Putamen (tissue), 1 donor: Measurements from ENCODE around the gene NR6A1.

Source experiments
- DNase-seq: peaks from one replicate; pipeline ENCODE4 v3.0.0-alpha.2; 2016; ENCODE audit warnings: low spot score

NR6A1 gene

DNA sequence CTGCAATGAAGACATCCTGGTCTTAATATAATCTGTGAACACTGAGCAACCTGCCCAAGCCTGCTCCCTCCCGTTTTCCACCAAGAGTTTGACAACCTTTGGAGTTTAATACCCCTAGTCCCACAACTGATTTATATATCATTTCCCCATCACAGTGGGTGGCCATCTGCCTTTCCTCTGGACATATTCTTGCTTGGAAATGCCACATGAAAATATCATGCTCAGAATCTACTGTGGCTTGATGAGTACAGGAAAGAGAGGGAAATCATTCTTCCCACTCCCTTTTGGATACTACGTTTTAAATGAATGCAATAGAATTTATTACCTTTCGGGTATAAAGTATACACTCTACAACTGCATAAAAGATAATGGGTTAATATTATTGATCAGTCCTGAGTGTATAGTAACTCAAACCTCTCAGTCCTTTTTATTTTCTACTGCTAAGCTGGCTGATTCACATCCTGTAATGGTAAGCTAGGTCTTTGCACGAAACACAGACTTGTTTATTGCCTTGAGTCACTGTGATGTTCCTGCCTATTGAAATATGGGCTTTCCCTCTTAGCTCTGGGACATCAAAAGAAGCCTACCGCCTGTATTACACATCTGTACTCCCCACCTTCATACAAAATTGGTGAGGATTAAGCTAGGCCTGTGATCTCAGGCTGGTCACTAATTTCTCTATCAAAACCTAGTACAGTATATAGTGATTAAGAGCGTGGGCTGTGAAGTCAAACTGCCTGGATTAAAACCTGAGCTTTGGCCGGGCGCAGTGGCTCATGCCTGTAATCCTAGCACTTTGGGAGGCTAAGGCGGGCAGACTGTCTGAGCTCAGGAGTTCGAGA is 196.4 kb downstream of the NR6A1 start:
- DNase-seq: no peak

DNA sequence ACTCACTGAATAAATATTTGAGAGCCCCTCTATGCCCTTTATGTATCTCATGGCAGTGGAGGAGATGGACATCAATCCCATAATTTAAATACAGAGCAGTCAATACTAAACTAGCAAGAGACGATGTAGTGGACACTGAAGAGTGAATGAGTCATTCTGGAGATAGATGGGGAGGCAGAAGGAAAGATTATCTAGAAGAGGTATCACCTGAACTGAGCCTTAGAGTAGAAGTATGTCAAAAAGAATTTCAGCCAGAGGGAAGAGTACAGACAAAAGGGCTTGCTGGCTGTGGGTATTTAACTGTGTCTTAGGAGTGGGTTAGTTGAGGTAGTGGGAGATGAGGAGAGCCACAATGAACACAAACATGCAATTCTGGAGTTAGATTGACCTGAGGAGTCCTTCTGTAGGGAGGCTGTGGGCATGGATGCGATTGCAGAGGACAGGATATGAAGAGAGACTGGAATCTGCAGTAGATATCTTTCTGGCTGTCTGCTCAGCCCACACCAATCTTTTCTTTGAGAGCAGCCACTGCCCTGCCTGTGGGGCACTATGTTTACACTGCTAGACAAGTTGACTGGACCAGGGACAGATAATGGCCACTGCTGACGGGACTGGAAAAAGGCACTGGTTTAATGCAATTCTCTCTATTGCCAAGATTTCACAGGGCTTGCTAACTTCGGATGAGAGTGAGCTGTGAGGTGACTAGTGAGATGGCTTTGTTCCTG is 200.0 kb downstream of the NR6A1 start:
- DNase-seq: no peak

DNA sequence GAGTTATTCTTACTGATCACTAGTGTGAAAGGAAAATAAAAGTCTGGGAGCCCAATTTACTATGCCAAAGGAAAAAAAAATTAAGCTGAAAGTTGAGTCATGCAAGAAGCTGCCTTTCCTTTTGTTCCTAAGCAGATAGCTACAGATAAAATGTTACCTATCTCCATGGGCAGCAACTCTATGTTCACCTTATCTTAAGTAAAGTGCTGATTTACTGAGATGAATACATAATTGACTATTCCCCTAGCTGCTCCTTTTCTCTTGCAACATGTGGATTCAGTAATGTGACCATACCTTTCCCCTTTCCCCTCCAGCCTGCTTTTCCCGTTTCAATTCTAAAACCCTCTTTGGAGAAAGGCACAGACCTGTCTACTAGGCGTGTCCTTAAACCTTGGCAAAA is 201.2 kb downstream of the NR6A1 start:
- no peak for DNase-seq

GRCh38 chr9:124567362-124567761 is 203.7 kb downstream of the NR6A1 start:
- no peak for DNase-seq

DNA sequence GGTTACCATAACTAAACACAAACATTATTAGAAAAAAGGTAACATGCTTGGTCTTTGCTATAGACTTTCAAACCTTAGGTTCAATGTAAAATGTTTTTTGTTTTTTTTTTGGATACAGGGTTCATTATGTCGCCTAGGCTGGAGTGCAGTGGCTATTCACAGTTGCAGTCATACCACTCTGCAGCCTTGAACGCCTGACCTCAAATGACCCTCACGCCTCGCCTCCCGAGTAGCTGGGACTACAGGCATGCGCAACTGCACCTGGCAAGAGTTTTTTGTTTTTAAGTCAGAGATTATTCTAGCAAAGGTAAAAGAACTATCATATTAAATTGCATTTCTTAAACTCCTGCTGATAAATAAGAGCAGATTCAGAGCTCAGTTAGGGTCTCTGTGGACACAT is 208.8 kb downstream of the NR6A1 start:
- no peak for DNase-seq

DNA sequence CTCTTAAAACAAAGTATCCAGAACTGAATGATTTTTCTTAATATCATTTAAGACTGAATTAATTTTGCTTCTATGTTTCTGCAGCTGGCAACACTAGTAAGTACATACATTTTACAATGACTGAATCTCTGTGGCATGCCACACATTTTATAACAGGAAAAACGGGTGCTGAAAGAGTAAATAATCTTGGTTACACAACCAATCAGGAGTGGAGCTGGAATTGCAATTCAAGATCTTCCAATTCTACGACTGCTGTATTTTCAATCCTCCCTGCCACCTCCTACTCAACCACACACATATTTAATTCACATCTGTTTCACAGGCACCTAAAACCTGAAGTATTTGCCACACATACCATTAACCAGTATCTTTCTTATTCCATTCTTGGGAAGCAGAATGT is 211.2 kb downstream of the NR6A1 start:
- DNase-seq: no peak

DNA sequence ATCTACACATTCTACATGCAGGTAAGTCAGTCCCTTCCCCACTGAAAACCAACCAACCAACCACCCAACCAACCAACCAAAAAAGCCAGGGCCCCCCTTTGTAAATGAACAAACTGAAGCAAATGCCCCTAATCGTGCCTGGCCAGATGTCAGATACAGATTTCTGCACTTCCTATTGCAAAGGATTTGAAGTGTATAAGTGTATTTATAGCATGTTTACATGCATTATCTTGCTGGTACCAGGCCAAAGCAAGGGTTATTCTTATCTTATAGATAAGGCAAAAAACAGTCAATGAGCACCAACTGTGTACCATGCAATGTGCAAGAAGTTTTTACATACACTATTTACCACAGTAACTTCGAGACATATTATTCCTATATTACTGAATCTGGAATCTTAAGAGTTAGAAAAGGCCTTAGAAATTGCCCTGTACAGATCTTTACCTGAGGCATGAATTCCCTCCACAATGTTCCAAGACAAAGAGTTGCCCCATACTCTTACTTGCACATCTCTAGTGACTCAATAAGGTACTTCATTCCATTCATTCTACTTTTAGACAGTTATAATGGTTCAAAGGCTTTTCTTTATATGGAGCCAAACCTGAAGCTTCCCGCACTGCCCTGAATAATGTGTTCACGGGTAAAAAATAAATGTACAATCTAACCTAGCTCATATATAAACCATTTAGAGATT is 212.2 kb downstream of the NR6A1 start:
- no peak for DNase-seq

- no peak for DNase-seq
Observed at GRCh38 chr9:124557895-124558294, 213.2 kb downstream of the NR6A1 start.

DNA sequence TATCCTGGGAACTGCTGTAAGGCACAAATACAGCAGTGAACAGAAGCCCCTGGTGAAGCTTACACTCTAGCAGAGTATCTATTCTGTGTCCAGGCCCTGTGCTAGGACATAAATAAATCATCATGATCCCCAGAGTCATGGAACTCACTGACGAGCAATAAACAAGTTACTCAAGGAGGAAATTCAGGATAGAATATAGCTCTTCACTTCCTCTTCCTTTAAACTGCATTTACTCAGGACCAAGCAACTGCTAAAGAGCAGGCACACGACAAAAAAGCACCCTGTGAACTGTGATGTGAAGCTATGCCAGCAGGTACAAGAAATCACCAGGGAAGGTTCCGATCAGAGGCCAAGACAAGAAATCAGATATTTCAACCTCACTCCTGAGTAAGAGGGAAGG is 216.1 kb downstream of the NR6A1 start:
- DNase-seq: no peak

DNA sequence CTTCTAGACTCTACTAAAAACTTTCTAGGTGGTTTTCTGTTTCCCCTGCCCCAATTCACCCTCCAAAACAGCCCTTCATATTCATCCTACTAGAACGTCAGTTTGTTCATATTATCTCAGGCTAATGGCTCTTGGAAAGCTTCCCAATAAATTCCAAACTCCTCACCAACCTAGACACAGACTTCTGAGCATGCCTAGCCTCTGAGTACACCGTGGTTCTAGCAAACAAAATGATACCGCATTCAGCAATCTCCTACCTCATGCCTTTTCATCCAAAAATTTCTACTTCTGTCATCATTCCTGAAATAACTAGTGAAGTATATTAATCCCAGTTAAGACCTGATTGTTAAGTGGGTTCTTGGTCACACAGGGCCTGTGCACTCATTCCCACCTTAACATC is 217.4 kb downstream of the NR6A1 start:
- no peak for DNase-seq

GRCh38 chr9:124552273-124552605 is 218.9 kb downstream of the NR6A1 start:
- no peak for DNase-seq

DNA sequence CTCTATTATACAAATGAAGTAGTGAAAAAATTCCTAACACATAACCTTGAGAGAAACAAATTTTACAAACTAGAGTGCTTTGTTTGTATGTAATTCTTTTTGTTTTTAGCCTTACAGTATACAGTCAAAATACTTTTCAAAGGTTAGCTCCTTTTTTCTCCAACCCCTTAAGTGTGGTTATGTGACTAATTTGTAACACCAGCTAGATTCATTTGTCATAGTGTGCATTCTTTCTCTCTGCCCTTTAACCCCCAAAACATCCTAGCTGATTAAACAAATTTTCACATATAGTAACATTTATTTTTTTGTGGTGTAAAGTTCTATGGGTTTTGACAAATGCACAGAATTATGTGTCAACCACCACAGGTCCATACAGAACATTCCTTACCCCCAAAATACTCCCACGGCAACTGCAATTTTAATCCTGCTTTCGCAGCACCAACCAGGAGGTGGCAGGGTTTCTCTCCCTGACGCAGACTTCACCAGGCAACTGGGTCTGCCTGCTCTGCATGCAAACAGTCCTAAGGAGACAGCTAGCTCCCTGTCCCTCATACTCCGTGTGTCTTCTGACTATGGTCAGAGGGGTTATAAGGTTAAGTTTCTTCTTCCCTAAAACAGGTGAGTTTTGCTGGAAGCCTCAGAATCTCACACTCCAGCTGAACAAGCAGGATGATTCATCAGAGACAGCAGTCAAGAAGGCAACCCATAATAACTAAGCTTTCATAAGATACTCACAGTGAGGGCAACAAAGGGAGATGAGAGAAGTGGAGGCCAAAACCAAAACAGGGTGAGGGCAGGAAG is 219.4 kb downstream of the NR6A1 start:
- DNase-seq: peak; percentile 22

GRCh38 chr9:124550072-124550471 is 221.0 kb downstream of the NR6A1 start:
- no peak for DNase-seq

DNA sequence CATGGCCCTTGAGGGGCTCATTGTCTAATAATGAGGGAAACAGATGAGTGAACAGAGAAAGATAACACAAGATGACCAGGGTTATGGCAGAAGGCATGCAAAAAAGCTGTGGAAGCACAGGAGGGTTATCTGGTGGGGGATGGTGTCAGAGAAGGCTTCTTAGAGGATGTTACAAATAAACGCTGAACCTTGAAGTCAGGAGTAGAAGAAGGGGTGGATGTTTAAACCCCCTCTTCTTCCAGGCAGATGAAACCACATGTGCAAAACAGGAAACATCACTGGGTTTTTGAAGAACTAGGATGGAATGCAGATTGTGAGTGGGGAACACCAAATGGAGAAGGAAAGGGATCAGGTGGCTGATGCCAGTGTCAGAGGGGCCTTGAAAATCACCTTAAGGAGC is 222.1 kb downstream of the NR6A1 start:
- no peak for DNase-seq

DNA sequence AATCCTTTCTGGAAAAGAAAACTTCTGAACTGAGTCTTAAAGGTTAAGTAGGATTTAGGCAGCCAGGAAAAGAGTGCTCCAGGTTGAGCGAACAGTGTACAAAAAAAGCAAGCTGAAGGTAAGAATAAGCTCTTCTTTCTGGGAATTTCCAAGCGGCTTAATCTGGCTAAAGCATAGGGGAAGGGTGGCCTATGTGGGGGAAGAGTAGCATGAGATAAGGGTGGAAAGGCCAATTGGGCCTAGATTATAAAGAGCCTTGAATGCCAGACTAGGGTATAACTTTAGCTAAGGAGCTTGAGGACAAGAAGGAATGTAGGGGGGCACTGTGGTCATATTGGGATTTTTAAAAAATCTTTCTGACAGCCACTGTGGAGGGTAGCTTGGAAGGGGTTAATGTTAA is 226.6 kb downstream of the NR6A1 start:
- no peak for DNase-seq

DNA sequence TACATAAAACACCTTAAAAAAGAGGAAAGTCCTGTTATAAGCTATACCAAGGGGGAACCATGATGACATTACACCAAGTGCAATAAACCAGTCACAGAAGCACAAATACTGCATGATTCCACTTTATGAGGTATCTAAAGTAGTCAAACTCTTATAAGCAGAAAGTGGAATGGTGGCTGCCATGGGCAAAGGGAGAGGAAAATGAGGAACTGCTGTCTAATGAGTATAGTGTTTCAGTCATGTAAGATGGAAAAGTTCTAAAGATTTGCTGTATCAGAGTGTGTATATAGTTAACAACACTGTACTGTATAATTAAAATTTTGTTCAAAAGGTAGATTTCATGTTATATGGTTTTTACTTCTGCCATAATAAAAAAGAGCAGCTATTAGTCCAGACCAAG is 229.3 kb downstream of the NR6A1 start:
- no peak for DNase-seq

DNA sequence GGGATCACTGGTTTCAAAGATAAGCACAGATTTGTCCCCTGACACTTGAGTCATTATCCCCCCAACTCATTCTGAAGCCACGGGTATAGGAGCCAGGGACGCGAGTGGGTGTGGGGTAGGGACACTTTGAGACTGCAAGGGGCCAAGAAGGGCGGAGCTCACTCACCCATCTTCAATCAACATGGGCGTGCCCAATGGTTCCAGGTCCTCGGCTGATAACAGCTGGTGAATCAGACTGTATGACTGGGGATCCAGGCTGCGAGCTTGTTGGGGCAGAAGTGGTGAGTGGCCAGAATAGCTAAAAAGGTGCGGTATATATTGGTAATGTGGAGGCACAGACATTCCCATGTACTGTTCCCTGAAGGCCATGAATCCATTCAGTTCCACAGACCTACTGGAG is 233.2 kb downstream of the NR6A1 start:
- no peak for DNase-seq

- no peak for DNase-seq
Observed at GRCh38 chr9:124535846-124536245, 235.3 kb downstream of the NR6A1 start.

DNA sequence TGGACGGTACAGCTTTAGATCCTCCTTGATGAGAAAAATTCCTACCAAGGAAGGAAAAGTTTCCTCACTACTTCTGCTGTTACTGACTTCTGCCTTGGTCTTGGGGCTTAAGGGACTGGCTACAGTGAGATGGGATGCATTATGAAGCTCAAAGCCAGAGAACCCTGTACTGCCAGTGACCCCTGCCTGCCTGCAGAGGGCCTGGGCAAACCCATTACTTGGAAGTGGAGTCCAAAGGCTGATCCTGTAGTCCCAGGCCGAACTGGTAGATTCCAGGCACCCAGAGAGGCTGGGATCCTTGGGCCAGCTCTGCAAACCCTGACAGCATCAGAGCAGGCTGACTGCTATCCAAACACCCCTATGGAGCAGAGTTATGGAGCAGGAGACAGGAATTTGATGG is 238.2 kb downstream of the NR6A1 start:
- no peak for DNase-seq

DNA sequence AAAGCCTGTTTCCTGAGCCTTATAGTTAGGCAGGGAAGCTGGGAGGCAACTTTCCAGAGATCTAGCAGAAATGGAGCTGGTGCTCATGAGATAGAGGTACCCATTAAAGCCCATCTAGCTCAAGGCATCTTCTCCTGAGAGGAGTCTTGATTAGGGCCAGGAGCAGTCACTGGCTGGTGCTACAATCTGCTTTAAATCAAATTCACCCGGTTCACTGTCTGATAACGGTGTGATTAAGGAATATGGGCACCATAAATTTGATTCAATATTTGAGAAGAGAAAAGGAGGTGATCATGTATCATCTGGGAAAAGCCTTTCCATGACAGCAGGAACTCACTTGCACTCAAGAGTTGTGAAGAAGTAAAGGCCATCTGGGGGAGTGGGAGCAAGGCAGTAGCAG is 240.0 kb downstream of the NR6A1 start:
- DNase-seq: no peak

DNA sequence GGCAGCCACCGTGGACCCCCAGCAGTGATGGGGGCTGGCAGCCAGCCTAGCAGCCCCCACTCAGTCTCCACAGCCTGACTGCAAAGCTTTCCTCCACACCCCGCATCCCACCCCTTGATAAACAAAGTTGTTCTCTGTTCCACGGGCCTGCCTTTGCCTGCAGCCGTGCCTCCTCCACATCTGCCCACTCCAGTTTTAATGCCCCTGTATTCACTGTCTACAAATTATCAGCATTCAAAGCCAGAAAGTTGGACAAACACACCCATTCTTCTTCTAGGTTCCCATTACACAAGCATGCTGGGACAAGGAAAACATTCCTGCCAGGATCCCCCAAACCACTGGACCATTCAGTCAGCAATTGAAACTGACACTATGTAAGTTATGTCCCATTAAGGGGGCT is 240.9 kb downstream of the NR6A1 start:
- DNase-seq: no peak

DNA sequence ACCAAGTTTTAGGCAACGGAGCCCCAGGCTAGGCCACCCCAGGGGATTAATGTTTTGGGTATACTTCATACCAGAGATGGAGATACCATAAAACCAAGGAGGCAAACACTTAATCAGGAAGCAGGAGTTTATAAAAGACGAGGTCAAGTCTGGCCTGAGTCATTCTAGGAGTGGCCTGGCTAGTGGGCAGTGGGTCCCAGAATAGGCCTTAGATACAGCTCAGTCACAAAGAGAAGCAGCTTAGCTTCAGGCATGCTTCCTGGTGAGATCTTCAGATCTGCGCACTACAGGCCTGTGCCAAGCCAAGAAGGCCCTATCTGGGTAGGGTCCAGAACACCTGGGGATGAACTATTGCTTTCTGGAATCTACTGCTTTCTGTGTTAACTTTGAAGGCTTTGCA is 243.3 kb downstream of the NR6A1 start:
- no peak for DNase-seq
